Caki2 (cell line): ENCODE data around the gene JPT2. TPM values are rescaled to one million over a fixed set of nuclear protein-coding genes. Genes with fewer than 3 reads are reported as not detected.
"Not testable (repeated sequence)": the region's sequence is repeated elsewhere in the genome, so short reads cannot be mapped to it uniquely, and the experiment has no call there.

Experiments used
- DNase-seq: peaks from one replicate; pipeline ENCODE4 v3.0.0-alpha.2; 2015; ENCODE audit warnings: low read depth
- in situ Hi-C: cut with HindIII; loops from 2 replicates; pipeline ENCODE4 v1.10.0; 2016; ENCODE audit warnings: low sequenced_read_pairs, low pct_unique_long_range_greater_than_20kb, mixed read lengths
- total RNA-seq: library from RNA; depleted of rRNA; stranded (reverse); fragments of >200 nt; shearing (Covaris generic); gene quantifications from 2 replicates; pipeline ENCODE4 v1.2.3, GENCODE V29; 2014; ENCODE audit warnings: low replicate concordance

The JPT2 gene
- total RNA-seq, 1 experiment from 2014 or later, result 290 TPM

DNA sequence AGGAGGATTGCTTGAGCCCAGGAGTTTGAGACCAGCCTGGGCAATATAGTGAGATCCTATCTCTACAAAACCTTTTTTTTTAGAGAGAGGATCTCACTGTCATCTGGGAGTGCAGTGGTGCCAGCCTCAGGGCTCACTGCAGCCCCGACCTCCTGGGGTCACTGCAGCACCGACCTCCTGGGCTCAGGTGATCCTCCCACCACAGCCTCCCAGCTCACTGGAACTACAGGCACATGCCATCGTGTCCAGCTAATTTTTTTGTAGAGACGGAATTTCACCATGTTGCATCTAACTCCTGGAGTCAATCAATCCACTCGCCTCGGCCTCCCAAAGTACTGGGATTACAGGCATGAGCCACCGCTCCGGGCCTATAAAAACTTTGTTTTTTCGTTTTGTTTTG, 43.3 kb downstream of the JPT2 start:
- in situ Hi-C loops, result no loop called here
- no peak for DNase-seq

DNA sequence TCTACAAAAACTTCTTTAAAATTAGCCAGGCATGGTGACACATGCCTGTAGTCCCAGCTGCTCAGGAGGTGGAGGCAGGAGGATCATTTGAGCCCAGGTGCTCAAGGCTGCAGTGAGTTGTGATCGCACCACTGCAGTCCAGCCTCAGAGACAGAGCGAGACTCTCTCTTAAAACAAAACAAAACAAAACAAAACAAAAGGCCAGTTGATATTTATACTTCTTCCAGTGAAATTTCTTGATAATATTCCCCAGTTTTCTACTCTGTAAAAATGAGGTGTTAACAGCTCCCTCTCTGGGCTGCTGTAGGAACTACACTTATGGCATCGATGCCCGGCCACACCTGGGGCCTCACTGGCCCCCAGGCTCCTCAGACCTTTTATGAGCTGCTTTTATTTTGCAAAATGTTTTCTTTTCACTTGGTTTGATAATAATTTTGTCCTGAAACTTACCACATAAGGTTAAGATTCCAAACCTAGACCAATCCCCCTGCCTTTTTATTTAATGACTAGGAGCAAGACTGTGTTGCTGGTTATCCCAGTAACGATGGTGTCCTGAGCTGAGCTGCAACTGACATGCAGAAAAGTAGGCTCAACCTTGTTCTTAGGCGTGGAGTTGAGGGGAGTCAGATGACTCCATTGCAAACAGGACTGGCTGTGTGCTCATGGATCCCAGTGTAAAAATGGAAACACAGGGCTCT, 45.5 kb downstream of the JPT2 start:
- DNase-seq, result peak; percentile 80
- in situ Hi-C loops, result no loop called here

DNA sequence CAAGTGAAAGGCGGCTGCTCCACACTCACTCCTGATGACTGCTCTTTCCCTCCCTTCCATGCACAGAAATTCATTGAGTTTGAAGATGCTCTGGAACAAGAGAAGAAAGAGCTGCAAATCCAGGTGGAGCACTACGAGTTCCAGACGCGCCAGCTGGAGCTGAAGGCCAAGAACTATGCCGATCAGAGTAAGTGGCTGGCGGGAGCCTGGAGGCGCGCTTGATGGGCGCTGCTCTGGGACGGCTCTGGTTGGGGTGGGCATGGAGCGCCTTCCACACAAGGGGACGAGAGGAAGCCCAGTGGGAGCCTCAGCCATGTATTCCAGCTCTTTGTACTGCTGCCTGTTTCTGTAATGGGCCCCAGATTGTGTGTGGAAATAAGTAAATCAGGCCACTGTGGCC, 46.4 kb downstream of the JPT2 start:
- in situ Hi-C loops, result no loop called here
- no peak for DNase-seq

DNA sequence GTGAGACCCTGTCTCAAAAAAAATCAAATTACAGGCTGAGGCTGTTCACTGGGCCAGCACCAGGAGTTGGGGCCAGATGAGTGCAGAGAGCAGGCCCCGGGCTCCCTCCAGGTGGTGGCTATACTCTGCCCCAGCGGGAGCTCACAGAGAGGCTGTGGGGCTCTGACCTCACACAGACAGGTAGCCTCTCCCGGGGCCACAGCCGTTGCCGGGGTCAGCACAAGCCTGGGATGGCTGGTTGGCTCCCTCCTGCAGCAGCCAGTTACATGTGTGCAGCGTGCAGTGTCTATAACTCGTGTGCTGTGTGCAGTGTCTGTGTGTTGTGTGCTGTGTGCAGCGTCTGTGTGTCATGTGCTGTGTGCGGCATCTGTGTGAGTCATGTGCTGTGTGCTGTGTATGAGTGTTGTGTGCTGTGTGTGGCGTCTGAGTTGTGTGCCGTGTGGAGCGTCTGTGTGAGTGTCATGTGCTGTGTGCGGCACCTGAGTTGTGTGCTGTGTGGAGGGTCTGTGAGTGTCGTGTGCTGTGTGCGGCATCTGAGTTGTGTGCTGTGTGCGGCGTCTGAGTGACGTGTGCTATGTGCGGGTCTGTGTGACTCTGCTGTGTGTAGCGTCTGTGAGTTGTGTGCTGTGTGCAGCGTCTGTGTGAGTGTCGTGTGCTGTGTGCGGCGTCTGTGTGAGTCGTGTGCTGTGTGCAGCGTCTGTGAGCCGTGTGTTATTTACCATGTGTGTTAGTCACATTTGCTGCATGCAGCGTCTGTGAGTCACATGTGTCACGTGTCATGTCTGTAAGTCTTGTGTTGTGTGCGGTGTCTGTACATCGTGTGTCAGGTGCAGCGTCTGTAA, 48.8 kb downstream of the JPT2 start:
- DNase-seq, result no peak
- in situ Hi-C loops, result no loop called here

DNA sequence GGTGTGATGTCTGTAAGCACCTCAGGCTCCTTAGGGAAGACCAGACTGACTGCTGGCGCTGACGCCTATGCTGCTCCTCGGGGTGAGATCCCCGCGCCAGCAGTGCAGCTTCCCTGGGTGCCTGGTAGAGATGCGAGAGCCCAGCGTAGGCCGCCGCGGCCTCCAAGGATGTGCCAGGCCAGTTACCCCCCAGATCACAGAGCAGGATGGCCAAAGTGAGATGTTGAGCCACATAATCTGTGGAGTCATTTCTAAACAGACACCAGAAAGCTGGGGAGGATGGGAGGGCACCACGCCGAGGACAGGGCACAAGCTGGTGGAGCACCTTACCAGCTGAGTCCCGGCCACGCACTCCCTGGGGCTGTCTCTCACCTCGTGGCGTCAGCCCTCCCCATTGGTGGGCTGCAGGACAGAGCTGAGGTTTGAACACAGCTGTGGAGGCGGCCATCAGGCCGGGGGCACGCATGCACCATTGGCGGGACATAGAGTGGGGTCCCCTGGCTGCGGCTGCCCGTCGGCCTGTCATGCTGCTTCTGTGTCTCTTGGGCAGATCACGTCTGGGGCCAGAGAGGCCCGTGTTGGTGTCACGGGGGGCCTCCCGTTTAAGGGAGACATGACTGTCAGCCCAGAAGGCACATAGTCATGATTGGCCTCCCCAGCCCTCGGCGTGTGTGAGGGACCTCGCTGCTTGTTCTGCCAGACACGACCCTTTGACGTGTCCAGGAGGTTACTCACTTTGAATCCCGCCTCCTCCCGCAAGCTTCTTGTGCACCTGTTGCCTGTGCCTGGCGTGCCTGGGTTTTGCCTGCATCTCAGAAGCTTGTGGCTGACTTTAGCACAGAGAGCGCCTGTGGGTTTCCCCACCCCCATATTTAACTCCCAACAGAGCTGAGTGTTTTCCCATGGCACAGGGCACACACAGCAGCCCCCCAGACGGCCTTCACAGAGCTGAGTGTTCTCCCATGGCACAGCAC, 49.9 kb downstream of the JPT2 start:
- no peak for DNase-seq
- in situ Hi-C loops, result no loop called here

DNA sequence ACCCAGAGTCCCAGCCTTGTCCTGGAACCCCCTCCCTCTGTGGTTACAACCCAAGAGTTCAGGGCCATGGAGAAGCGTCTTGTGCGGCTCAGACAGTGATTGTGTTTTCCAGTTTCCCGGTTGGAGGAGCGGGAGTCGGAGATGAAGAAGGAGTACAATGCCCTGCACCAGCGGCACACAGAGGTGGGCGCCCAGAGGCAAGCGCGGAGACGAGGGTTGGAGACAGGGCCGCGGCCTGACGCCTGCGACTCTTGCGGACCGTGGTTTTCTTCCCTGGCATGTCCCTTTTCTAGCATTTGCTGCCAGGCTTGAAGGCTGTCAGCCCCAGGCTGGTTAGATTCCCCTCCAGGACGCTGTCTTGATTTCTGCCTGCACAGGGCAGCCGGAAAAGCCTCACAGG, 50.9 kb downstream of the JPT2 start:
- in situ Hi-C loops, result no loop called here
- DNase-seq, result no peak

DNA sequence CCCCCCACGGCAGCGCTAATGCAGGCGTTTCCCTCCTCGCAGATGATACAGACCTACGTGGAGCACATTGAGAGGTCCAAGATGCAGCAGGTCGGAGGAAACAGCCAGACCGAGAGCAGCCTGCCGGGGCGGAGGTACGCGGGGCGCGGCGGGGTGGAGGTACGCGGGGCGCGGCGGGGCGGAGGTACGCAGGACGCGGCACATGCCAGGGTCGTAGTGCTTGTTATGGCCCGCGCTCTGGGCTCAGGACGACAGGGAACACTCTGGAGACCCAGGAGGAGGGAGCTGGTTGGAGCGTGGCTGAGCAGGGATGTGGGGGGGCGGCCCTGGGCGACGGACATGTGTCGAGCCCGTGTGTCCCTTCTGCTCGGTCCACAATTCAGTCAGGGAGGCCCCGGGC, 51.4 kb downstream of the JPT2 start:
- no peak for DNase-seq
- in situ Hi-C loops, result no loop called here

DNA sequence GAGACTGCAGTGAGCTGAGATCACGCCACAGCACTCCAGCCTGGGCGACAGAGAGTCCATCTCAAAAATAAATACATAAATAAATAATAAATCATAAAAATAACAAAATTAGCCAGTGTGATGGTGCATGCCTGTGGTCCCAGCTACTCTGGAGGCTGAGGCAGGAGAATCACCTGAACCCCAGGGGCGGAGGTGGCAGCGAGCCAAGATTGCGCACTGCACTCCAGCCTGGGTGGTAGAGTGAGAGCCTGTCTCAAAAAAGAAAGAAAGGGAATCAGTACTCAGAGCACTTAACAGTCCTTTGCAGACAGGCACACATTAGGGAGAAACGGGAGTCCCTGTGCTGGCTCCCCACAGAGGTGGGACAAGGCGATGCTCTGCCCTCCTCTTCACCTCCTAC, 53.0 kb downstream of the JPT2 start:
- in situ Hi-C loops, result no loop called here
- DNase-seq, result no peak

DNA sequence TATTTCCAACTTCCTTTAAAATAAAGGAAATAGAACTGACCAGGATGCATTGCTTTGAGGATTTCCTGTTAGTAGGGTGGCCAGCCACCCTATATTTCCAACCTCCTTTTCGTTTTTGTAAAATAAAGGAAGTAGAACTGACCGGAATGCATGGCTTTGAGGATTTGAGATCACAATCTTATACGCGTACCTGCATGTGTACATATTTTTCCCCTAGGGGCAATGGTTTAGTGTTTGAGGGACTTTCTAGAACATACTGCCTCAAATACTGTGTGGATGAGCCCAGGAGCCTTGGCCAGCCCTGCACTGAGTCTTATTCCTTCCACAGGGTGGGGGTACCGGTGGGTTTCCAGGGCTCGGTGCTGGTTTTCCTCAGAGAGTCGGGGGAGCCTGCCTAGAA, 53.5 kb downstream of the JPT2 start:
- in situ Hi-C loops, result no loop called here

DNA sequence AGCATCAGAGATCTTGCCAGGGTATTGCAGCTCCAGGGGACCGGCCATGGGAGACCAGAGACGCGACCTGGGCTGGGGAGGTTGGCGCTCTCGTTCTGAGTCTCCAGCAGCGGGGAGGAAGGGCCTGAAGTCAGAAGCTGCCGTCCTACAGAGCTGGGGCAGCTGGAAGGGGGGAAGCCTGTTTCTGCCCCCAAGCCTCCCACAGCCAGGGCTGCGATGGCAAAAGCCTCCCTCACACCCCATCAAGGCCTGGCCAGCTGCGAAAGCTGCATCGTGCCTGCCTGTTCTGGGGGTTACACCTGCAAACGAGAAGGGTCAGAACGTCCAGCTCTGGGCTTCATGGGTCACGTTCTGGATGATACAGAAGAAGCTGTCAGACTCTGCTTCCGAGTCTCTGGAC, 54.0 kb downstream of the JPT2 start:
- in situ Hi-C loops, result no loop called here
- DNase-seq, result no peak

More for the DNA sequence above, 53.5 kb downstream of the JPT2 start:
- DNase-seq, result no peak

DNA sequence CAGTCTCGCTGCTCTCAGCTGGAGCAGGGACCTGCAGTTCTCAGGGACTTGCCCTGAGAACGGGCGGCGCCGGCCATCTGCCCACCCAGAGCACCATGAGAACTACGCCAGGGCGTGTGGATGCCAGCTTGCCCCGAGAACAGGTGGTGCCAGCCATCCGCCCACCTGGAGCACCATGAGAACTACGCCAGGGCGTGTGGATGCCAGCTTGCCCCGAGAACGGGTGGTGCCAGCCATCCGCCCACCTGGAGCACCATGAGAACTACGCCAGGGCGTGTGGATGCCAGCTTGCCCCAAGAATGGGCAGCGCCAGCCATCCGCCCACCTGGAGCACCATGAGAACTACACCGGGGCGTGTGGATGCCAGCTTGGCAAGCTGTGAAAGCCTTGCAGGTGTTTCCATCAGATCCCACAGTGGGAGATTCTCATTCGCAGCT, 54.5 kb downstream of the JPT2 start:
- DNase-seq, in situ Hi-C loops: not testable (repeated sequence)

DNA sequence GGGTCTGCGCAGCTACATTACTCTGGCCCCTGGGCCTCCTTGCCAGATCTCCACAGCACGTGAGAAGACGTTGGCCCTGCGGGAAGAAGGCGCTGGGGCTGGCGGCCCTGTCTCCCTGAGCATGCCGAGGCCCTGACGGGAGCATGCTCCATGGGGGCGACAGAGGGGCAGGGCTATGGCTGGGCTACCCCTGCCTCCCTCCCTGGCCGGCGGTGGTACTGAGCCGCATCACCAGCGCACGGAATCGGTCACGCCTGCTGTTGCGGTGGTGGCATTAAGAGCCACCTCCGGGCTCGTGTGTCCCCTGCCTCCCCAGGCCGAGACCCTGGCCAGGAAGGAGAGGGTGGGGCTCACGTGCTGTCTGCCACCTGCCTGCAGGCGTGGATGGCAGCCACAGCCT, 56.0 kb downstream of the JPT2 start:
- no peak for DNase-seq
- in situ Hi-C loops, result no loop called here

DNA sequence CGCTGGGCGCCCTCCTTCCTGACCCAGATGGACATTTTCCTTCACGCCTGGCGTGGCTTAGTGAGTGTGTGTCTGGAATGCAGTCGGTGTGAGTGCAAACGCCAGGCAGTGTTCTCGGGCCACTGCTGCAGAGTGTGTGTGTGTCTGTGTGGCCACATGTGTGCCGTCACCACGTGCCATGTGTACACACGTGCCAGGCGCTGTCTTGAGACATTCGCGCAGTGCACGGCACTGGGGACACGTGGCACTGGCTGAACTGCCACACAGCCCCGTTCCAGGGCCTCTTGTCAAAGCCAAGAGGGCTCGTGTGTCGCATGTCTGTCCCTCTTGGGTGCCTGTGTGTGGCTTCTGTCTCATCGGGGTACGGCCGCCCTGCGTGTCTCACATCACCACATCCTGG, 56.7 kb downstream of the JPT2 start:
- no peak for DNase-seq
- in situ Hi-C loops, result no loop called here

DNA sequence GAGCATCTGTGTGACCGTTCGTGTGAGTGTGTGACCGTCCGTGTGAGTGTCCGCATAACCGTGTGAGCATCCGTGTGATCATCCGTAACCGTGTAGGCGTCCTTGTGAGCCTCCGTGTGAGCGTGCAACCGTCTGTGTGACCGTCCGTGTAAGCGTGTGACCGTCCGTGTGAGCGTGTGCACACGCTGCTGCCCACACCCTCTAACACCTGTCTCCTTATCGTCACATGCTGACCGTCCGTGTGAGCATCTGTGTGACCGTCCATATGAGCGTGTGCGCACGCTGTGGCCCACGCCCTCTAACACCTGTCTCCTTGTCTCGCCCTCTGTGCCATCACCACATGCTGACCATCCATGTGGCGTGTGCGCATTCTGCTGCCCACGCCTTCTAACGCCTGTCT, 62.2 kb downstream of the JPT2 start:
- no peak for DNase-seq
- in situ Hi-C loops, result no loop called here

DNA sequence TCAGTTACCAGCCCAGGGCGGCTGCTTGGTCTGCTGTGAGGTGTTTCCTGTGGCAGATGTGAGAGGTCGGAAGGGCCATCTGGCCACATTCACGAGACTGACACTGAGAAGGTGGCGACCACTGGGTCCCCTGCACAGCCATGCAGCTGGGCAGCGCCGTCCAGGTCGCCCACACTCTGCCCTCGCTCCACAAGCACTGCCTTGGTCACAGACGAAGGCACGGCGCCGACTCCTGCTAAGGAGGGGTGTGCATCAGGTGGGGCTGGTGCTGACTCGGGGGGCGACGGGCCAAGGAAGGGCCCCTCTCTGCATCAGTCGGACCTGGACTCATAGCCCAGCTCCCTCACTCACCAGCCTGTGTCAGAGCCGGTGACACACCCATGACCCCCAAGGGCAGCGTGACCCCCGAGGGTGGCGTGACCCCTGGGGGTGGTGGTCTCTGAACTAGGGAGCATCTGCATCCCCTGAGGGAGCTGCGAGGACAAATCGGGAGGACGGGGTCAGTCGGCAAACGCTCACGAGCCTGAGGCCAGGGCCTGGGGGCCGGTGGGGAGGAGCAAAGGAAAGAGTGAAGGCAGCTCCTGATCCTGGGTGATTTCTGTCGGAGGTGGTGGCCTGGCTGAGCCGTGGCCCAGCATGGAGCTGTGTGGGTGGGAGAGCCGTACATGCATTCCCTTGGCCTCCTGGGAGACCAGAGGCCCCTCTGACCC, 62.9 kb downstream of the JPT2 start:
- no peak for DNase-seq
- in situ Hi-C loops, result no loop called here

DNA sequence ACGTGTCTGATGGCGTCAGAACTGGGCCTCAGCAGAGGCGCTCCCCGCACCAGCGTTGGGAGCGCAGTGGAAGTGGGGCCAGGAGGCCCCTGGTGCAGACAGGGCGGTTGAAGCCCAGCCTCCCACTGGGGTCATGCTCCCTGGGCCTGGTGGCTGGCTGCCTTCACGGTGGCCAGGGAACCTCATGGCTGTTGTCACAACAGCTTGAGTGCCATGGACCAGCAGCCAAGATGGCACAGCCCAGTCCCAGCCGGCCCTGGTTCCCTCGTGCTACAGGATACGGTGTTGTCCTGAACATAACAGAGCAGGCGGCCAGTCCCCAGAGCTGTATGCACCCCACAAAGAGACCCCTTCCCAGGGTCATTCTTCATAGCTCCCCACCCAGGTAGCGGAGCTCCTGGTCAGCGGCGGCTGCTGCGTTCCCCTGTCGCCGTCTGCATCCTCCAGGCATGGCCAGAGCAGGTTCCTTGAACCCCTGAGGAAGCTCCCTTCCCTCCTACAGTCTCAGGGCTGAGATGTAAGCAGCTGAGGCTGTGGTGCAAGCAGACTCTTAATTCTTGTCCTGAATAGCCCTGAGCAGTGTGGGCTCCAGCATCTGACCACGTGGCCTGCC, 63.6 kb downstream of the JPT2 start:
- in situ Hi-C loops, result no loop called here
- no peak for DNase-seq

DNA sequence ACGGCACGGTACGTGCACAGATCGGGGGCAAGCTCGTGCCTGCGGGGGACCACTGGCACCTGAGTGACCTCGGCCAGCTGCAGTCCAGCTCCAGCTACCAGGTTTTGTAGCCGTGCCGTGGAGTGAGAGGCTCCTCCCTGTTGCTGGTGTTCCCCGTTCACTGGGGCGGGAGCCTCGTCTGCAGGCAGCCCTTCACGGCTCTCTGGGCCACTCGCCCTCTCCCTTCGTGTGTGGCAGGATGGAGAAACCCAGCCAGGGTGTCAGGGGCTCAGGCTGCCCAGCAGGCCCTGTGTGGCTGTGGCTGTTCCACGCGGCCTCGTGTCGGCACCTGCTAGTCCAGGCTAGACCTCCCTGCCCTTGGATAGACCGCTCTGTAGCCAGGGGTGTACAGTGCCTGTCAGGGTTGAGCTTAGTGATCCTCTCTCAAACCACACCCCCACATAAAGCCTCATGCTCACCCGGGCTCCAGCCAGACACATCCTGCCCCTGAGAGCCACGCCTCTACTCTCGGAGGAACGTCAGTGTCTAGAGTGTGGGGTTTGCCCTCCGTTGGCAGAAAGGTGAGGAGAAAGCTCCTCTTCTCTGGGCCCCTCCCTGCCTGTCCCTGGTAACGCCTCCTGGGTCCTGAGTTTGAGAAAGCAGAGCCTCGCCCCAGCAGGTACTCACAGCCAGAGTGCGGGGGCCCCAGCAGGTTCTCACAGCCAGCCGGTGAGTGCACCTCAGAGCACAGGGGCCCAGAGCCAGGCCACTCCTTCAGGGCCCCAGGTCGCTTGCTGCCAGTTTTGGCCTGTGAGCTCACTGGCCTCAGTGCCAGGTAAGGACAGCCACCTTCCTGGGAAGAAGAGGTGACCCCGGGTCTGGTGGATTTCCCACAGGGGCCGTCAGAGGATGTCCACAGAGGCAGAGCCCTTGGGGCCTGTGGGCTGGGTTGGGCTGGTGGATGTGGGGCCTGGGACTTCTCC, 65.6 kb downstream of the JPT2 start:
- in situ Hi-C loops, result no loop called here

More for the DNA sequence above, 65.6 kb downstream of the JPT2 start:
- DNase-seq, result no peak
